ENCODE results near the gene SKOR1.

The SKOR1 gene

GRCh38 chr15:67836955-67837354 is 11.6 kb downstream of the SKOR1 start:
- no peak overlapping the region for H3K4me3 ChIP-seq (ENCODE audit: low read length)
- TF ChIP-seq ZNF274 (IDR thresholded peaks at IDR 0.05; ENCODE audit: low read depth, low read length): no peak

DNA sequence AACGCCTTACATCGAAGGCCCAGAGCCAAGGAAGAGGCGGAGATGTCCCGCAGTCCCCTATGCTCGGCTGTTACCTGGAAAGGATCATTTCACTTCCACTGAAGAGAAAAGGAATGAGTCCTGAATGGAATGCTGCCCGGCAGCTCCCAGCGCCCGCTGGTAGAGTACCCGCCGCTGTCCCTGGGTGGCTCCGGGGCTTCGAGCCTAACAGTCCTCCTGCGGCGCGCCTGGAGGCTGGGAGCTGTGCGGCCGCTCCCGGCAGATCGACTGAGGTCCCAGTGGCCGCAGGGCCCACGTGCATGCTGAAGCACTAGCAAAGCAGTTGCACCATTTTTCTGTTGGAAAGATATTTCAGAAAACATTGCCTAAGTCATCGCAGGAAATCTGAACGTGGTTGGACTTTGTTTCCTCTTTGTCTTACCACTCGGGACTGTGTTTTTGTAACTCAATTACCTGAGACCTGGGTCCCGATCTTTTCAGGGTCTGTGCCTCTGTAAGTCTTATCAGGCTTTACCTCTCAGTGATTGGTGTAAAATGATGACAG is 13.6 kb downstream of the SKOR1 start:
- no peak overlapping the region; the same call in 1 of the 2 replicates for H3K4me3 ChIP-seq (ENCODE audit: low read length)
- TF ChIP-seq ZNF274 (IDR thresholded peaks at IDR 0.05; ENCODE audit: low read depth, low read length): no peak

DNA sequence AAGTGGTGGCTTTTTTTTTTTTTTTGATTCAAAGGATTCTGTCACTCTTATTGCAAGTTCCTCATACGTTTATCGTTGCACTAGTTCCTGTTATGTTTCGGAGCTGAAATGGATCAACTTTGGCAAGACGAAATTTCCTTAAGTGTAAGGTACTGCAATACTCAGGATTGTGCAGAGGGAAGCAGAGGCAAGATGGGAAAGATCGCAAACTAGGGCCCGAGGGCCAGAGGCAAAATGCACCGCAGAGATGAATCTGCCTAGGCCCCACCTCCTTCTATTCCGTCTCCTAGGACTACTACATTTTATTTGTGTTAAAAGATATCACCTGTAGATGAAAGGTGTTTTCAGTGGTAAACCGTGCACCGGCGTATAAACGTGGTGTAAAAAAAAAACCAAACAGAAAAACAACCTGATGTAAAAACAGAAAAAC is 14.2 kb downstream of the SKOR1 start:
- no peak for TF ChIP-seq ZNF274 (IDR thresholded peaks at IDR 0.05; ENCODE audit: low read depth, low read length)
- H3K4me3 ChIP-seq (ENCODE audit: low read length): peak overlapping the region; percentile 75

DNA sequence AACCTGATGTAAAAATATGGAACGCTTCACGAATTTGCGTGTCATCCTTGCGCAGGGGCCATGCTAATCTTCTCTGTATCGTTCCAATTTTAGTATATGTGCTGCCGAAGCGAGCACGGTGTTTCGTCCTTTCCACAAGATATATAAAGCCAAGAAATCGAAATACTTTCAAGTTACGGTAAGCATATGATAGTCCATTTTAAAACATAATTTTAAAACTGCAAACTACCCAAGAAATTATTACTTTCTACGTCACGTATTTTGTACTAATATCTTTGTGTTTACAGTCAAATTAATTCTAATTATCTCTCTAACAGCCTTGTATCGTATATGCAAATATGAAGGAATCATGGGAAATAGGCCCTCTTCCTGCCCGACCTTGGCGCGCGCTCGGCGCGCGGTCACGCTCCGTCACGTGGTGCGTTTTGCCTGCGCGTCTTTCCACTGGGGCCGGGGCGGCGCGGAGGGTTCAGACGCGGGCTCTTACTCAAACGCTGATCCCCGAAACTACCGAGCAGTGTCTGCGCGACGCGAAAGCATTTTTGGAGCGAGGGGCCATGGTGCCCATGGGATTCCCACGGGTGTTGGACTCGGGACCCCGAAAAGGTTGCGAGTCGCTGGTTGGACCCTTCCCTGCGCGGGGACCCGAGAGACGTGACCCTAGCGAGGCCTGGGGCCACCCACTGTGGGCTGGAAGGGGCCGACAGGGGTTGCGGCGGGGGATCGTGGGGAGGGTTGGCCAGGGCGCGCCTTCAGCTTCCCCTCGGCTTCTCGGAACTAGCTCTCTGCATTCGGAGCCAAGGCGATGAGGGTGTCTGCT is 14.8 kb downstream of the SKOR1 start, which contains the start of gene RNU6-1:
Gene RNU6-1 (minus strand): TSS at position 117 of the 820 bp plus-strand sequence.
- no peak for TF ChIP-seq ZNF274 (IDR thresholded peaks at IDR 0.05; ENCODE audit: low read depth, low read length)
- peak within 1 kb of the TSS; percentile 89 for H3K4me3 ChIP-seq (ENCODE audit: low read length)

DNA sequence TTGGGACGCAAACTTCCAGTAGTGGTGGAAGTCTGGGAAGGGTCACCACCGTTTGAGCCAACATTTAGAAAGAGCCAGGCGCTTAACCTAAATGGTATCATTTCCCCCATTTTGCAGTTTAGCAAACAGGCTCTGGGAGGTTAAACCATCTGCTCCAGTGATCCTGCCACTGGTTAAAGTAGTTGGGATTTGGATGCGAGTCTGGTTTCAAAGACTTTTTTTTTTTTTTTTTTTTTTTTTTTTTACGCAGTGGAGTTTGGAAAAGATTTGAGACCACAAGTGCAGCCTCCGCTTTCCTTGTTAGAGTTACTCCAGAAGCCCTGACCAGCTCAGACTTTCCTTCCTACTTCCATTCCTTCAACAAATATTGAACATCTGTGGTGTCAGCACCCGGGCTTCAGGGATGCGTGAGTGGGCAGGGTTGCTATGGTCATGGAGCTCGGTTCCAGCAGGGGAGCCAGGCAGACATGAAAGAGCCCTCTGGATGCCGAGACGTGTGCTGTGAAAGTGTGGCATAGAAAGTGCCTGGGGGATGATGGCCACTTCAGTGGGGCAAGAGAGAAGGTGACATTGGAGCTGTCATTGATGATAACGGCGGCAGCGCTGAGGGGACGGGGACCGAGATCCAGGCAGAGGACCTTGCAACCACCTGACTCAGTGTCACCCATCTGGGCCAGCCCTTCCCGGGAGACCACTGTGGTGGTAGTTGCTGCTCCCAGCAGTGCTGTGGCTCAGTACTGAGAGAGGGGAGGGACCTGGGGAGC is 15.6 kb downstream of the SKOR1 start:
- no peak for TF ChIP-seq ZNF274 (IDR thresholded peaks at IDR 0.05; ENCODE audit: low read depth, low read length)
- H3K4me3 ChIP-seq (ENCODE audit: low read length): peak overlapping the region; percentile 89

DNA sequence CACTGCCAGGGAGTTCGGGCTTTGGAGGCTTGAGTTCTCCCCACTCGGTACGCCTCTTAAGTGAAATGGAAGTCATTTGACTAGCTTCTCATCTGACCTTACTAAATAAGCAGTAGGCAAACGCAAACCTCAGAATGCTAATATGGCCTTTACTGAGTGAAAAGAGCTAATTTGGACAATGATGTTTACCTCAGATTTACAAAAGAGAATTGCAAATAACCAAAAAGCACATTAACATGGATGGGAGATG is 16.1 kb downstream of the SKOR1 start:
- no peak overlapping the region; the same call in 1 of the 2 replicates for H3K4me3 ChIP-seq (ENCODE audit: low read length)
- TF ChIP-seq ZNF274 (IDR thresholded peaks at IDR 0.05; ENCODE audit: low read depth, low read length): no peak

- TF ChIP-seq ZNF274 (IDR thresholded peaks at IDR 0.05; ENCODE audit: low read depth, low read length): no peak
- H3K4me3 ChIP-seq (ENCODE audit: low read length): no peak overlapping the region
These were observed 17.8 kb downstream of the SKOR1 start for GRCh38 chr15:67843092-67843501.

DNA sequence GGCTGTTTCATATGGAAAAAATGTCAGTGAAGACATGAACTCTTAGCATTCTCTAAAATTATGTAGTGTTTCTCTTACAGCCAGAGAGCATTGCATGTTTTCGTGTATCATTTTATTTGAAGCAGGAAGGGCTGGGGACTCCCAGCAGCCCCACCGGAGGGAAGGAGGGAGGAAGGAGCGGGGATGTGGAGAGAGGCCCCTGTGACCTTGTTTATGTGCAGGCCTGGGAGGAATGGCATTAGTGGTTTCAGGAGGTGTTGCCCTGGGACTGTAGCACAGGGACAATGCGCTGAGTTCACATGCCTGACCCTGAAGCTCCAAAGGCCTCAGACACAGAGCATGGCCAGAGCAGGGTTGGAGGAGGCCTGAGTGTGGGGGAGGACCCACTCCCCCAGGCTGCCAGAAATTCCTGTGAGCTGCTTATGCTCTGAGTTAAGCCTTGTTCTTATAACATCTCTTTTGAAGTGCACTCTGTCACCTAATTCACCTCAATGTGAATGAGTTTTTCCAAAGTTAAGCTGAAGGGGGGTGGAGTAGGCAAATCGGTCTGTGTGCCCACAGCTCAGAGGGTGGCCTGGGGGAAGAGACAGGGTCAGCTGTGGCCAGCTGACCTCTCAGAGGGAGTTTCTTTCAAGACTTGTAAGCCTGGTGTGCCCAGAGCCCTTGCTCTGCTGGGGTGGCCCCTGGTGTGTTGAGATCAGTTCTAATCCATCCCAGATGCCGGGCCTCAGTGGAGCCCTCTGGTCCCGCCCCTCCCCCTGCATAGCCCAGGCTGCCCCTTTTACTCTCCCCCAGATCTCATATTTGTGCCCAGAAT is 18.5 kb downstream of the SKOR1 start:
- TF ChIP-seq ZNF274 (IDR thresholded peaks at IDR 0.05; ENCODE audit: low read depth, low read length): no peak
- no peak overlapping the region for H3K4me3 ChIP-seq (ENCODE audit: low read length)

- no peak overlapping the region for H3K4me3 ChIP-seq (ENCODE audit: low read length)
- no peak for TF ChIP-seq ZNF274 (IDR thresholded peaks at IDR 0.05; ENCODE audit: low read depth, low read length)
These were observed 20.7 kb downstream of the SKOR1 start for GRCh38 chr15:67845974-67846373.

- no peak for TF ChIP-seq ZNF274 (IDR thresholded peaks at IDR 0.05; ENCODE audit: low read depth, low read length)
- H3K4me3 ChIP-seq (ENCODE audit: low read length): no peak overlapping the region
These were observed 24.2 kb downstream of the SKOR1 start for GRCh38 chr15:67849538-67849937.

DNA sequence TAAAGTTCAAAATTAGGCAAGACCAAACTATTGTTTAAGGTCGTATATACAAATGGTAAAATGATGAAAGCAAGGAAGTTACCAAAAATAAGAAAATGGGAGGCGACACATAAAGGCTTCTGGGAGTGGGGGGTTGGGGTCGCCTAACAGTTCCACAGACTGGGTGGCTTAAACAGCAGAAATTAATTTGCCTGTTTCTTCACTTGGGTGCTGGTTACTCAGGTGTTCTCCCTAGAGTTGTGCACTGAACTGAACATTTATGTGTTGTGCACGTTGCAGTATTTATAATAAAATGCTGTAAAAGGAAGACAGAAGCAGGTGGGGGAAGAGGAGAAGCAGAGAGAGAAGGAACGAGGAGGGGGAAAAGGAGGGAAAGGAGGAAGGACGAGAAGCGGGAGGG is 25.0 kb downstream of the SKOR1 start:
- H3K4me3 ChIP-seq (ENCODE audit: low read length): no peak overlapping the region
- no peak for TF ChIP-seq ZNF274 (IDR thresholded peaks at IDR 0.05; ENCODE audit: low read depth, low read length)

- no peak for TF ChIP-seq ZNF274 (IDR thresholded peaks at IDR 0.05; ENCODE audit: low read depth, low read length)
- no peak overlapping the region for H3K4me3 ChIP-seq (ENCODE audit: low read length)
These were observed 25.8 kb downstream of the SKOR1 start for GRCh38 chr15:67850994-67851571.

DNA sequence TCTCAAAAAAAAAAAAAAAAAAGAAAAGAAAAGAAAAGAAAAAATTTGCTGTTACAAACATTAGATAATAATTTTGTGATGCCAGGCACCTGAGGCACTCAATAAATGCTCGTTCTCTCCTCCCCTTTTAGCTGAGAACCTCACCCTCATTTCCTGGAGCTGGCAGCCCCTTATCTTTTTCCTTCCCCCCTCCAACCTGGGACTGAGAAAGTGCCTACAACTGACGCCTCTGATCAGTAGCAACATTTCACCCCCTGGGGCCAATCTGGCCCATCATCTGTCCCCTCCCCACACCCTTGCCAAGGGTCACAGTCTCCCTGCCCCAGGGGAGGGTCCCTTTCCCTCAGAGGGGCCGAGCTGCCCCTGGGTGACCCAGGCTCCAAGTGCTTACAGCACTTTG is 27.1 kb downstream of the SKOR1 start:
- H3K4me3 ChIP-seq (ENCODE audit: low read length): no peak overlapping the region

GRCh38 chr15:67853454-67853853 is 28.1 kb downstream of the SKOR1 start:
- H3K4me3 ChIP-seq (ENCODE audit: low read length): no peak overlapping the region
- no peak for TF ChIP-seq ZNF274 (IDR thresholded peaks at IDR 0.05; ENCODE audit: low read depth, low read length)

More for the DNA sequence above, 27.1 kb downstream of the SKOR1 start:
- TF ChIP-seq ZNF274 (IDR thresholded peaks at IDR 0.05; ENCODE audit: low read depth, low read length): no peak
